Left ventricle myocardium inferior (tissue), 1 donor: ENCODE data around the gene CXCR5. TPM values are rescaled to one million over a fixed set of nuclear protein-coding genes. Genes with fewer than 3 reads are reported as not detected.

ENCODE experiments used
- DNase-seq: peaks from one replicate; pipeline ENCODE4 v3.0.0-alpha.2; 2020
- H3K27ac ChIP-seq: fragments of 200-600 bp; replicated peaks from 2 replicates; pipeline ENCODE4 v1.8.0; 2021
- H3K27me3 ChIP-seq: fragments of 200-600 bp; 2 replicates; pipeline ENCODE4 v1.8.0; 2021; ENCODE audit warnings: low read depth
- H3K36me3 ChIP-seq: fragments of 200-600 bp; 2 replicates; pipeline ENCODE4 v1.8.0; 2021
- H3K4me1 ChIP-seq: fragments of 200-600 bp; 2 replicates; pipeline ENCODE4 v1.8.0; 2021
- H3K4me3 ChIP-seq: fragments of 200-600 bp; 2 replicates; pipeline ENCODE4 v1.8.0; 2021; ENCODE audit warnings: mild to moderate bottlenecking, moderate library complexity
- H3K9me3 ChIP-seq: fragments of 200-600 bp; replicated peaks from 2 replicates; pipeline ENCODE4 v1.8.0; 2021
- intact Hi-C: fragments of 100-400 bp; cut with micrococcal nuclease; formaldehyde crosslinking; loops from one replicate; pipeline ENCODE4 v1.11.0; 2022
- total RNA-seq: library from RNA; stranded (reverse); fragmentation: NEBNext Ultra II Directional; extraction: Animal tissue kit (Norgen Biotek cat#: 25700); gene quantifications from one replicate; pipeline ENCODE4 v1.2.1, GENCODE V29; 2021
- TF ChIP-seq, protein P1 (sequence below): fragments of 200-600 bp; IDR thresholded peaks from 2 replicates; pipeline ENCODE4 v1.8.0; 2021; ENCODE audit warnings: antibody characterized with exemption, mild to moderate bottlenecking, borderline replicate concordance
- donor health status: DM: no; HTN: yes; CAD: no; lungs with severe emphysema.

Gene CXCR5
- total RNA-seq, 1 donor from 2014 or later = not detected

DNA sequence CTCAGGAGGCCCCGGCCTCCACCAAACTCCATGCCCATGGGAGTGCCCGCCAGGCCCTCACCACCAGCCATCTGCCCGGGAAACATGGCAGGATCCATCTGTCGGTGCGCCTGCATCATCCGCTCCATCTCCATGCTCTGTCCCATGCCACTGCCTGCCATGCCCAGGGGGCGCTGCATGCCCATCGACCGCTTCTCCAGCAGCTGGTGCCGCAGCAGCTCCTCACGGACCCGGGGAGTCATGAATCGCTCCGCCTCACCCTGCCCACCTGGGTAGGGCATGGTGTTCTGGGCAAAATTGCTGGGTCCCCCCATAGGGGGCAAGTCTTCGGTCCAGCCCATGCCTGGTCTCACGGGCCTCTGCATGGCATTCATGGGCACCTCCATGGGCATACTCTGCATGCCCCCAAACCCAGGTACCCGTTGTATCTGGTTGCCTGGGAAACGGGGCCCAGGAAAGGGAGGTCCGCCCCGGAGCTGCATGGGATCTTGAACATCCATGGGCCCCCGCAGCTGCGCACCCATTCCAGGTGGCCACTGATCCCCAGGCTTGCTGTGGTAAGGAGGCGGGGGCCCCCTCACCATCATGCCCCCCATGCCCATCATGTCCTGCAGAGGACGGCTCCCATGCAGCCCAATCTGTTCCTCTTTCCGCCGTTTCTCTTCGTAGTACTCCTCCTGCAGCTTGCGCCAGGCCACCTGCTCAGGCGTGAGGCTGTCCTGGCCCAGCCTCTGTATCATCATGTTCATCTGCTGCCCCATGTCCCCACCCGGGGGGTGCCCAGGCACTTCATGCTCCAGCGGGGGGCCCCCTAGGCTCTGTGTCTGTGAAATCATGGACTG lies 18.0 kb downstream of the CXCR5 start:
- no peak overlapping the region for H3K4me3 ChIP-seq
- H3K4me1 ChIP-seq = peaks cover 7% of the 10 kb centered on the region
- intact Hi-C loops = loop anchor here (10.0 kb wide), 1 partner anchor 53 kb away; the partner anchor contains the start of gene UPK2
- no peak overlapping the region for H3K27ac ChIP-seq
- H3K36me3 ChIP-seq = peaks cover 81% of the 10 kb centered on the region
- TF ChIP-seq, protein P1, sequence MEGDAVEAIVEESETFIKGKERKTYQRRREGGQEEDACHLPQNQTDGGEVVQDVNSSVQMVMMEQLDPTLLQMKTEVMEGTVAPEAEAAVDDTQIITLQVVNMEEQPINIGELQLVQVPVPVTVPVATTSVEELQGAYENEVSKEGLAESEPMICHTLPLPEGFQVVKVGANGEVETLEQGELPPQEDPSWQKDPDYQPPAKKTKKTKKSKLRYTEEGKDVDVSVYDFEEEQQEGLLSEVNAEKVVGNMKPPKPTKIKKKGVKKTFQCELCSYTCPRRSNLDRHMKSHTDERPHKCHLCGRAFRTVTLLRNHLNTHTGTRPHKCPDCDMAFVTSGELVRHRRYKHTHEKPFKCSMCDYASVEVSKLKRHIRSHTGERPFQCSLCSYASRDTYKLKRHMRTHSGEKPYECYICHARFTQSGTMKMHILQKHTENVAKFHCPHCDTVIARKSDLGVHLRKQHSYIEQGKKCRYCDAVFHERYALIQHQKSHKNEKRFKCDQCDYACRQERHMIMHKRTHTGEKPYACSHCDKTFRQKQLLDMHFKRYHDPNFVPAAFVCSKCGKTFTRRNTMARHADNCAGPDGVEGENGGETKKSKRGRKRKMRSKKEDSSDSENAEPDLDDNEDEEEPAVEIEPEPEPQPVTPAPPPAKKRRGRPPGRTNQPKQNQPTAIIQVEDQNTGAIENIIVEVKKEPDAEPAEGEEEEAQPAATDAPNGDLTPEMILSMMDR = no peak
- H3K9me3 ChIP-seq = no peaks in the 10 kb centered on the region
- no peaks in the 10 kb centered on the region for H3K27me3 ChIP-seq
- DNase-seq = no peak

DNA sequence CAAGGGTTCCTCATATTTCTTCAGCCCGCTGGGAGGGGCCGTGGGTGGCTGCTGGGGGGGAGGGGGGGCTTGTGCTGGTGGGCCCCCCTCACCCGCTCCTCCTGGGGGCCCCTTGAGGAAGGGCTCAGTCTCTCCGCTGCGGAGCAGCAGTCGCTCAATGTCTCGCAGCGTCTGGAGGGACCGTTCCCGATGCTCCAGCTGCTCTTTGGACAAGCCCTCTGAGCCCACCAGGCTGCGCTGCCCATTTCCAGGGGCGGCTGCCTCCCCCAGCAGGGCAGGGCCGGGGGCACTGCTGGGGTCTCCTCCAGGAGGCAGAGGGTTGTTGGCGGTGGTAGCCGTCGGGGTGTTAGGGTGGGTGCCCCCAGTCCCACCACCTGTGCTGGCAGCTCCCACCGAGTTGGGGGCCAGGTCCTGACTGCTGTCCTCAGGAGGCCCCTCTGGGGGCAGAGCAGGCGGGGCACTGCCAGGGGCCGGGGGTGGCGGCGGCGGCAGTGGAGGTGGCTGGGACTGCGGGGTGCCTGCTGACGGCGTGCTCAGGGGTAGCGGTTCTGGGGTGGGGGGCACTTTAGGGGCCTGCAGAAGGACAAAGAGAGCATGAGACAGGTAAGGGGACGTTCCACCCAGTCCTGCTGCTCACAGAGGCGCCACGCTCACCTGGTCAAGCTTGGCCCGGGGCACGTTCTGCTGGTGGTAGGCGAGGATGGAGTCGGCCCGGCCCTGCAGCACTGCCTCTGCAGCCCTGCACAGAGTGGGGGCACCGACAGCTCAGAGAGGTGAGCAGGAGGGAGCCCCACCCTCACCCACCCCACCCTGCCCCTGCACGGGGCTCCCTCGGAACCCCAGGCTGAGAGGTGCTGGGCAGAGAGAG lies 18.9 kb downstream of the CXCR5 start:
- Histone ChIP-seq H3K27me3 (no peaks in the 10 kb centered on the region), H3K9me3 (no peaks in the 10 kb centered on the region), H3K36me3 (peaks cover 90% of the 10 kb centered on the region), H3K27ac (no peak overlapping the region), H3K4me3 (no peak overlapping the region), H3K4me1 (peaks cover 16% of the 10 kb centered on the region)
- TF ChIP-seq, protein P1 = no peak
- intact Hi-C loops = loop anchor here (10.0 kb wide), 1 partner anchor 52 kb away; the partner anchor contains the start of gene UPK2
- no peak for DNase-seq

DNA sequence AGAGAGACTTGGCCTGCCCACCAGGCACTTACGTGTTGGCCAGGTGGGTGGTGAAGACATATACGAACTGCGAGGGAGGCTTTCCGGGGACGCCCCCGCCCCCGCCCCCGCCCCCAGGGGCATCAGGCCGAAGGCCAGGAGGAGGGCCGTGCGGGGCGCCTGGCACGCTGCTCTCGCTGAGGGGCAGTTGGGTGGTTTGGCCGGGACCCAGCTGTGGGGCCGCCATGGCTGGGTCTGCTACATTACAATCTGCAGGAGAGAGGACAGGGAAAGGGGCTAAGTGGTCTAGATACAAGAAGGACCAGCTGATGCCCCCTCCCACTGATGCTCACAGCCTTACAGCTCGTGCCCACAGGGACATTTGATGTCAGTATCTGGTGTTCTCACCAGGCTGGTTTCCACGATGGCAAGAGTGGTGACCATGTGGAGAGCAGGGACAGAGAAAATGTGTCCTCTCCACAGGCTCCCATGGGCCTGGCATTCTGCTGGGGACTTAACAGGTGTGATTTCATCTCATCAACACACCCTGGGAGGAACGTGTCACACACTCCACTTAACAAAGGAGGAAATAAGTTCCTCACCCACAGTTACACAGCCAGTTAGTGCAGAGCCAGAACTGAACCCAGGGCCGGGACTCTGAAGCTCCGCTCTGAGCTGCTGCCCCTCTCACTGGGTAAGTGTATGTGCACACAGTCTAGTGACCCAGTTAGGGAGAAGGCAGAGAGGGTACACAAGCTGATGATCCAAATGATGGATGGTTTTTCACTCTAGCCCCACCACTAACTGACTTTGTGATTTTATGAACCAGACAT lies 19.7 kb downstream of the CXCR5 start:
- no peak overlapping the region for H3K4me3 ChIP-seq
- TF ChIP-seq, protein P1 = no peak
- H3K4me1 ChIP-seq = peaks cover 24% of the 10 kb centered on the region
- intact Hi-C loops = loop anchor here (10.0 kb wide), 1 partner anchor 51 kb away; the partner anchor contains the start of gene UPK2
- peaks cover 96% of the 10 kb centered on the region for H3K36me3 ChIP-seq
- no peak overlapping the region for H3K27ac ChIP-seq
- no peak for DNase-seq
- H3K27me3 ChIP-seq = no peaks in the 10 kb centered on the region
- H3K9me3 ChIP-seq = no peaks in the 10 kb centered on the region

DNA sequence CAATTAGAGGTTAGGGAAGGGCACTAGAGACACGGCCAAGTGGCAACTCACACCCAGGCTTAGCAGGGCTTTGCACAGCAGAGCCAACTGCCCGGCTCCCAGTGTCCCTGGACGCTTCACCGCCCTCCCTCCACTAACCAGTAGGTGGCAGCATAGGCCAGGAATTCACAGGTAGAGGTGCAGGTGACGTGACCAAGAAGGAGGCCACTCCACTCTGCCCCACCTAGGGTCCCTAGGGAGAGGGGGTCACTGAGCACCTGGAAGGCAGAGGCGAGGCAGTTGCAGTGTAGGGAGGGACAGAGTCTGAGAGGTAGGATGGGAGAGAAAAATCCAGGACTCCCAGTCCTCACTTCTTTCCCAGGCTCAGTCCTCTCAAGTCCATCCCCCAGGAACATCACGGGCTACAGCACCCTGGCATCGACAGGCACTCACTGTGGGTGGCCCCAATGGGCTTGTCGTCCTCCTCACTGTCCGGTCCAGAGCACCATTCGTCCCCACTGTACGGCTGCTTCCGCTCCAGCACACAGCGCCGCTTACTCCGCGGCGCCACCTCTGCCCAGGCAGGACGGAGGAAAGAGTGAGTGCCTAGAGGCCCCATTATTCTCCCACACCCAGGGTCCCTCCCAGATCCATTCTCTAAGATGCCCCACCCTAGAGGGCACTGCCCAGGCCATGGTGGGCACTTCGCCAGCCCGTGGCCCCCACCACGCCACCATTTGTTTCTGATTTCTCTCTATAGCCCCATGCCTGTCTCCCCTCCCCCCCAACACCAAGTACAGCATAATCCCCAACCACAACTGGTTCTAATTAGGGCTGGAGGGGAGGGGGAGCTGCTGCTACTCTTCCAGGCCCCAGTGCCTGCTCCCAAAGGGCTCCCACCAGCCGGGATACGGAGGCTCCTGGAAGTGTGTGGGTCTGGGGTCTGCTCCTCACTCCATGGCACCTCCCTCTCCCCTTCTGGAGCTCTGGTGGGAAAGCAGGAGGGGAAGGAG lies 23.7 kb downstream of the CXCR5 start:
- intact Hi-C loops = loop anchor here (2.0 to 10.0 kb wide), 2 partner anchors 19 to 47 kb away; partner anchors contain the start of gene UPK2
- Histone ChIP-seq H3K27me3 (no peaks in the 10 kb centered on the region), H3K4me1 (peaks cover 63% of the 10 kb centered on the region), H3K9me3 (no peaks in the 10 kb centered on the region), H3K27ac (peak overlapping the region; percentile 96), H3K36me3 (peaks cover 59% of the 10 kb centered on the region), H3K4me3 (peak overlapping the region; percentile 63)
- peak; percentile 81 for DNase-seq
- TF ChIP-seq, protein P1 = peak; percentile 92
